Stomach (tissue), 4 donors: ENCODE measurements around the gene CACNA2D4.

Experiments
- POLR2A ChIP-seq, 4 donors: fragments of 450-650 bp; IDR thresholded peaks; one replicate each; pipeline ENCODE4 v1.6.1; 2016; ENCODE audit warnings: antibody characterized with exemption in 4 of 4, control low read depth in 2 of 4, mild to moderate bottlenecking in 1 of 4, moderate library complexity in 1 of 4
- POLR2AphosphoS5 ChIP-seq, 3 donors: sonication (generic); formaldehyde crosslinking; IDR thresholded peaks; one replicate each; pipeline ENCODE4 v1.6.1; 2016; ENCODE audit warnings: antibody characterized with exemption in 3 of 3
- TF ChIP-seq, protein P1 (sequence below), 7 experiments: fragments of 450-650 bp in 4 of 7; fragments of 200-600 bp in 3 of 7; sonication (generic) in 3 of 7; IDR thresholded peaks; one replicate each; pipeline ENCODE4 v1.5.1; 2016 to 2019; ENCODE audit warnings: antibody characterized with exemption in 7 of 7, control low read depth in 2 of 7, mild to moderate bottlenecking in 1 of 7

DNA sequence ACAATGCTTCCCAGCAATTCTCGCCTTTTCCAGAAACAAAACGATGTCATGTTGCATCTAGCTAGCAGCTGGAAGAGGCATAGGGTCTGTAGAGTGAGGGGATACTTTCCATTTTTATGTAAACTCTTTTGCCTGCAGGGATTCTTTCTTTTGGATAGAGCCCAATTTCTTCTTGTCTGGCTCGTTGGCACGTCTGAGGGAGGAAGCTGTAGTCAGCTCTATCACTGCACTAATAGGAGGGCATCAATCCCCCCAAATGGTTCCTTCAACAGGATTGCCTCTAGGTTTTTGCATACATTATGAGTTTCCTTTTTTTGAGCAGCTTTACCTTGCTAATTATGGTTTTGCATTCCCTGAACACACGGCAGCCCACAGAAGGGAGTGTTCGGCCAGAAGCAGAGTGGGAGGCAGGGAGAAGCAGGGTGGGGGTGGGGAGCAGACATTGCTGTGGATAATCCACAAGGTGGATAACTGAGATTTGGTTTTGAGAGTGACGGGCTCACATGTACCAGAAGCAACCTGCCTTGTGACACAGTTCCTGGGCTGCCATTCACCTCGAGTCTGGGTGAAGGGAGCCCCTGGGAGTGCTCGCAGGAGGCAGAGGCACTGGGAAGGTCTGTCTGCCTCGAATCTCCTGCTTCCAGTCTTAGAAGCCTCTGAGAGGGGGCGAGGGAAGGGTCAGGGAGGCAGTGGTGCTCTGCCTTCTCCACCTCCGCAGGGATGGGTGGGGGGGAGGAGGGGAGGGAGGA is 73.6 kb downstream of the CACNA2D4 start:
- TF ChIP-seq POLR2A (IDR thresholded peaks at IDR 0.05) (no peak), POLR2AphosphoS5 (IDR thresholded peaks at IDR 0.05) (no peak)
- TF ChIP-seq, protein P1, sequence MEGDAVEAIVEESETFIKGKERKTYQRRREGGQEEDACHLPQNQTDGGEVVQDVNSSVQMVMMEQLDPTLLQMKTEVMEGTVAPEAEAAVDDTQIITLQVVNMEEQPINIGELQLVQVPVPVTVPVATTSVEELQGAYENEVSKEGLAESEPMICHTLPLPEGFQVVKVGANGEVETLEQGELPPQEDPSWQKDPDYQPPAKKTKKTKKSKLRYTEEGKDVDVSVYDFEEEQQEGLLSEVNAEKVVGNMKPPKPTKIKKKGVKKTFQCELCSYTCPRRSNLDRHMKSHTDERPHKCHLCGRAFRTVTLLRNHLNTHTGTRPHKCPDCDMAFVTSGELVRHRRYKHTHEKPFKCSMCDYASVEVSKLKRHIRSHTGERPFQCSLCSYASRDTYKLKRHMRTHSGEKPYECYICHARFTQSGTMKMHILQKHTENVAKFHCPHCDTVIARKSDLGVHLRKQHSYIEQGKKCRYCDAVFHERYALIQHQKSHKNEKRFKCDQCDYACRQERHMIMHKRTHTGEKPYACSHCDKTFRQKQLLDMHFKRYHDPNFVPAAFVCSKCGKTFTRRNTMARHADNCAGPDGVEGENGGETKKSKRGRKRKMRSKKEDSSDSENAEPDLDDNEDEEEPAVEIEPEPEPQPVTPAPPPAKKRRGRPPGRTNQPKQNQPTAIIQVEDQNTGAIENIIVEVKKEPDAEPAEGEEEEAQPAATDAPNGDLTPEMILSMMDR (IDR thresholded peaks at IDR 0.05), result no peak
